A549 treated with RU486 at 1 μM for 4 hours (cell line): ENCODE data around the gene RGS1. TPM values are rescaled to one million over a fixed set of nuclear protein-coding genes. Genes with fewer than 3 reads are reported as not detected.

Source experiments
- total RNA-seq: library from RNA; stranded (reverse); fragments of 200-300 nt; extraction: Qiagen RNA extraction; gene quantifications from 5 replicates; pipeline ENCODE4 v1.2.3, GENCODE V29; 2022; ENCODE audit warnings: low read depth

RGS1 gene
- not detected in 5 replicates for total RNA-seq

GRCh38 chr1:192575499-192576189 is at the start of gene RGS1:
Gene RGS1, plus strand, starts transcription at chr1:192575773. Its CDS starts 20 bp downstream, at chr1:192575793.

Other genes starting within 250 kb of the RGS1 start
- gene RGS13, start 60.4 kb downstream of the RGS1 start, total RNA-seq, result not detected in 5 replicates
- gene RGS2, start 233.3 kb downstream of the RGS1 start, total RNA-seq, result 18.6 to 29.4 TPM (median 25.3 TPM) in 5 replicates